ENCODE measurements around the gene CWC15.

CWC15 gene

GRCh38 chr11:94912806-94913205, 60.5 kb downstream of the CWC15 start:
- no peak overlapping the region for H3K4me3 ChIP-seq (ENCODE audit: low read depth, low read length)
- TF ChIP-seq ZNF37A (tag by site-specific recombination; IDR thresholded peaks at IDR 0.05) = no peak
- TF ChIP-seq ZFP37 (tag by site-specific recombination; IDR thresholded peaks at IDR 0.05) = no peak
- TF ChIP-seq ZNF280C (tag by site-specific recombination; IDR thresholded peaks at IDR 0.05) = no peak
- no peak for TF ChIP-seq ZNF16 (tag by site-specific recombination; IDR thresholded peaks at IDR 0.05; ENCODE audit: low read depth)
- TF ChIP-seq ZIC2 (tag by site-specific recombination; IDR thresholded peaks at IDR 0.05) = no peak
- no peak for TF ChIP-seq SP2 (tag by site-specific recombination; IDR thresholded peaks at IDR 0.05)
- no peak for TF ChIP-seq ZNF610 (tag by site-specific recombination; IDR thresholded peaks at IDR 0.05; ENCODE audit: borderline replicate concordance)
- no peak for TF ChIP-seq ZNF830 (tag by site-specific recombination; IDR thresholded peaks at IDR 0.05; ENCODE audit: low read depth)
- TF ChIP-seq ZNF660 (tag by site-specific recombination; IDR thresholded peaks at IDR 0.05) = no peak
- no peak for TF ChIP-seq ZEB2 (tag by site-specific recombination; IDR thresholded peaks at IDR 0.05)
- TF ChIP-seq HOXA7 (CRISPR knock-in tag; IDR thresholded peaks at IDR 0.05; ENCODE audit: borderline replicate concordance) = no peak
- TF ChIP-seq ZNF558 (tag by site-specific recombination; IDR thresholded peaks at IDR 0.05) = no peak
- no peak for TF ChIP-seq ZNF785 (tag by site-specific recombination; IDR thresholded peaks at IDR 0.05)
- no peak overlapping the region for H3K27ac ChIP-seq (ENCODE audit: extremely low read depth, low read depth, low read length)
- ChIA-PET CTCF (no interaction called here), POLR2A (no interaction called here)
- H3K9me3 ChIP-seq (ENCODE audit: control insufficient read depth, insufficient read depth, low read depth, low read length) = no peaks in the 10 kb centered on the region
- no peaks in the 10 kb centered on the region for H3K36me3 ChIP-seq (ENCODE audit: control insufficient read depth in 2 of 2, insufficient read depth in 1 of 2, low read length in 2 of 2)
- H3K4me1 ChIP-seq (ENCODE audit: control insufficient read depth, insufficient read depth, low read length) = no peaks in the 10 kb centered on the region

All from HEK293 (cell line).